ENCODE measurements around the gene SS18L1. TPM values are rescaled to one million over a fixed set of nuclear protein-coding genes. Genes with fewer than 3 reads are reported as not detected.
A peak's percentile ranks its signal among the peaks of the same experiment; 100 is the strongest.

The SS18L1 gene
- total and polyA plus RNA-seq, 7 donors = 10.1 to 18.0 (median 11.3) TPM

GRCh38 chr20:62178316-62179161 lies 35.0 kb downstream of the SS18L1 start:
- no peaks in the 10 kb centered on the region for H3K27me3 ChIP-seq (ENCODE audit: insufficient read depth in 3 of 3, low read length in 2 of 3)
- H3K36me3 ChIP-seq (ENCODE audit: insufficient read depth in 1 of 2, low read depth in 1 of 2) = peaks cover 0 to 69% of the 10 kb centered on the region in 2 donors
- intact Hi-C loops (cut with DNase I) = no loop called here
- DNase-seq (peak in 1 of 2 donors; percentile 42), ATAC-seq (no peak)
- peaks cover 3% of the 10 kb centered on the region for H3K4me1 ChIP-seq
- no peak for TF ChIP-seq CTCF (IDR thresholded peaks at IDR 0.05)
- H3K27ac ChIP-seq = no peak overlapping the region
- H3K4me3 ChIP-seq = no peak overlapping the region
- 69 to 81% (median 69%) methylated on average over 19 of the region's 19 CpGs for WGBS, 3 donors
- no peaks in the 10 kb centered on the region for H3K9me3 ChIP-seq

GRCh38 chr20:62179162-62179504 lies 35.6 kb downstream of the SS18L1 start:
- peak in 1 of 2 donors; percentile 39 for DNase-seq
- intact Hi-C loops (cut with DNase I) = no loop called here
- H3K27me3 ChIP-seq (ENCODE audit: insufficient read depth in 3 of 3, low read length in 2 of 3) = no peaks in the 10 kb centered on the region
- no peak overlapping the region for H3K27ac ChIP-seq
- peaks cover 8% of the 10 kb centered on the region for H3K4me1 ChIP-seq
- 91 to 96% (median 93%) methylated on average over 14 of the region's 14 CpGs for WGBS, 3 donors
- no peaks in the 10 kb centered on the region for H3K9me3 ChIP-seq
- peaks cover 0 to 63% of the 10 kb centered on the region in 2 donors for H3K36me3 ChIP-seq (ENCODE audit: insufficient read depth in 1 of 2, low read depth in 1 of 2)
- H3K4me3 ChIP-seq = no peak overlapping the region
- no peak for TF ChIP-seq CTCF (IDR thresholded peaks at IDR 0.05)
- ATAC-seq = no peak

GRCh38 chr20:62181808-62182207 lies 38.2 kb downstream of the SS18L1 start:
- H3K4me3 ChIP-seq = peak overlapping the region; percentile 95
- 88 to 93% (median 92%) methylated on average over 2 of the region's 2 CpGs for WGBS, 3 donors
- no peak for TF ChIP-seq CTCF (IDR thresholded peaks at IDR 0.05)
- peaks cover 13% of the 10 kb centered on the region for H3K4me1 ChIP-seq
- H3K36me3 ChIP-seq (ENCODE audit: insufficient read depth in 1 of 2, low read depth in 1 of 2) = peaks cover 0 to 39% of the 10 kb centered on the region in 2 donors
- no peaks in the 10 kb centered on the region for H3K9me3 ChIP-seq
- H3K27ac ChIP-seq = peak overlapping the region; percentile 96
- DNase-seq (no peak), ATAC-seq (no peak)
- H3K27me3 ChIP-seq (ENCODE audit: insufficient read depth in 3 of 3, low read length in 2 of 3) = no peaks in the 10 kb centered on the region
- intact Hi-C loops (cut with DNase I) = loop anchor here (2.0 to 10.0 kb wide), 2 partner anchors 39 to 203 kb away; partner anchors contain the start of genes RPS21 (in 2 of the 2), PSMA7 (in 1 of the 2) and SS18L1 (in 1 of the 2)

- H3K4me3 ChIP-seq = peak within 1 kb of the TSS; percentile 95
- 0 to 1% (median 0%) methylated on average over 81 to 96 of the region's 96 CpGs for WGBS, 3 donors
- intact Hi-C loops (cut with DNase I) = loop anchor here (2.0 to 10.0 kb wide), 2 partner anchors 40 to 202 kb away; partner anchors contain the start of genes RPS21 (in 2 of the 2), PSMA7 (in 1 of the 2) and SS18L1 (in 1 of the 2)
- DNase-seq = peak; percentile 95 to 98
- peak; percentile 96 to 98 (median 98) for ATAC-seq
- peaks cover 0 to 29% of the 10 kb centered on the region in 2 donors for H3K36me3 ChIP-seq (ENCODE audit: insufficient read depth in 1 of 2, low read depth in 1 of 2)
- H3K4me1 ChIP-seq = peaks cover 13% of the 10 kb centered on the region
- H3K9me3 ChIP-seq = no peaks in the 10 kb centered on the region
- no peak for TF ChIP-seq CTCF (IDR thresholded peaks at IDR 0.05)
- H3K27me3 ChIP-seq (ENCODE audit: insufficient read depth in 3 of 3, low read length in 2 of 3) = no peaks in the 10 kb centered on the region
- H3K27ac ChIP-seq = peak within 1 kb of the TSS; percentile 96
Measured at GRCh38 chr20:62182469-62183425, 39.2 kb downstream of the SS18L1 start, which contains the start of gene MTG2. MTG2 (plus strand) TSS chr20:62183028; CDS start chr20:62193421, 10,393 bp downstream.
